Measurements from ENCODE around the gene ATXN7L2.
"Not testable (repeated sequence)": the region's sequence is repeated elsewhere in the genome, so short reads cannot be mapped to it uniquely, and the experiment has no call there.

ATXN7L2 gene, protein sequence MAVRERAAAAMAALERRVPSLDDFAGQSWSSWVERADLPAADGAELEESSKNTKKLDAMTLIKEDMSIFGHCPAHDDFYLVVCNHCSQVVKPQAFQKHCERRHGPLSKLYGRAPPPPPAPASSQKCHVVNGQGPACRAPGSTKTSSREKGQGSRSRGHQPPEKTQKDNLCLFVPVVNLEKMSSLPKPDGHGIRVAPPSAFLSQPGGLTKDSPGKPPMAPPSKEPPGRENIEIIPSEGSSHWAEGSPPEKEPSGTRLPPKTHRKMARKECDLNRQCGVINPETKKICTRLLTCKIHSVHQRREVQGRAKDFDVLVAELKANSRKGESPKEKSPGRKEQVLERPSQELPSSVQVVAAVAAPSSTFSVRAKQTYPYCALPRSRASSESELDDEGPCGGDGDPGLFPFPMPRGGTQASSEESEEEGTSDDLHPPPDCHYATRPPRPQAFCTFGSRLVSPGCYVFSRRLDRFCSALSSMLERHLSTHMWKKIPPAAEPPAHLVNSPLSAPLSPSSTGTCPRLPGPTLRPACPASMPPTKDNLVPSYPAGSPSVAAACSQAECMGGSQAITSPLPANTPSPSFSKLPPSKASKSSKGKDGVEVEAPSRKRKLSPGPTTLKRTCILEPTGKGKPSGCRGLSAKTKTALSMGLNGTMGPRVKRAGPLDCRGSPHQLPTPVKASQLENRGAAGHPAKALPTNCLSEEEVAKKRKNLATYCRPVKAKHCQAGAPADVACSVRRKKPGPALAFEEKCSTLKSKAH

GRCh38 chr1:109483672-109484518, at the start of gene ATXN7L2:
ATXN7L2 (plus strand) TSS chr1:109483905; CDS start chr1:109483954, 49 bp downstream.
- DNase-seq: peak; percentile 94

DNA sequence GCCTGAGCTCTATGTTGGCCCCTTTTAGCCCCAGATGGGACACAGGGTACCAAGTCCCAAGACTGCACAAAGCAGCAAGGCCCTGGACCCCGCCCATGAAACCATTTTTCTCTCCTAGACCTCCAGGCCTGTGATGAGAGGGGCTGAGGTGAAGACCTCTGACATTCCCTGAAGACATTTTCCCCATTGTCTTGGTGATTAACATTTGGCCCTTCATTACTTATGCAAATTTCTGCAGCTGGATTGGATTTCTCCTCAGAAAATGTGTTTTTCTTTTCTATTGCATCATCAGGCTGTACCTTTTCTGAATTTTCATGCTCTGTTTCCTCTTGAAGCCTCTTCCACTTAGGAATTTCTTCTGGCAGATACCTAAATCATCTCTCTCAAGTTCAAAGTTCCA, 49.2 kb upstream of the ATXN7L2 start:
- DNase-seq: no peak

GRCh38 chr1:109438798-109439297, 44.9 kb upstream of the ATXN7L2 start:
- no peak for DNase-seq

GRCh38 chr1:109441069-109441468, 42.6 kb upstream of the ATXN7L2 start:
- DNase-seq: no peak

DNA sequence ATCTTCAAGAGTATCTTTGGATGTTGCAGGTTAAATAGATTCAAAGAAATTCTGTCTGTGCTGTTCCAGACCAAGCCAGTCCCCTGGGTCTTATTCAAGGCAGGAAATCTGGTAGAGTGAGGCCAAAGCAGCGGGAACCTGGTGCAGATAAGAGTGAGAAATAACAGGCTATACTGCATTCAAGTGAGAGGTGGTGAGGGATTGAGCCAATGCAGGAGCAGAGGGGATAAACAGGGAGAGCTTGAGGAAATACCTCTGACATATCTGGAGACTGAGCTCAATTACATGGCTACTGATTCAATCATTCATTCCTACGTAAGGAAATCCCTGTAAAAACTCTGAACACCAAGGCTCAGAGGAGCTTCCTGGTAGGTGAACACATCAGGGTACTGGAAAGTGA, 40.2 kb upstream of the ATXN7L2 start:
- no peak for DNase-seq

DNA sequence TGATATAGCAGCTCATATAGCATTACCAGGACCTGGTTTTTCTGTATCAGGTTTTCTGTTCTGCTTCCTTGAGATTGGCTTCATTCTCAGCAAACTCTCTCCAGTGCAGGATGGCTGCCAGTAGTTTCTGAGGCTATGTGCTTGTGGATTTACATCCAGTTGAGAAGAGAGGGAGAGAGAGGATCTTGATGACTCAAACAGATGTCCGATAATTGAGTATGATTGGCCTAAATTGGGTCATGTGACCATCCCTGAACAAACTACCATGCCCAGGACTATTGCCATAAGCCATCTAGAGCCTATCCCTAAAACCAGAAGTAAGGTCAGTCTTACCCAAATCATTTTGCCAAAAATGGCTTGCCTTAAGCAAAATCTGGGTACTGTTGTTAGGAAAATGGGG, 39.4 kb upstream of the ATXN7L2 start:
- no peak for DNase-seq

GRCh38 chr1:109445949-109446695, 37.6 kb upstream of the ATXN7L2 start:
- not testable (repeated sequence) for DNase-seq

GRCh38 chr1:109447524-109447923, 36.2 kb upstream of the ATXN7L2 start:
- no peak for DNase-seq

DNA sequence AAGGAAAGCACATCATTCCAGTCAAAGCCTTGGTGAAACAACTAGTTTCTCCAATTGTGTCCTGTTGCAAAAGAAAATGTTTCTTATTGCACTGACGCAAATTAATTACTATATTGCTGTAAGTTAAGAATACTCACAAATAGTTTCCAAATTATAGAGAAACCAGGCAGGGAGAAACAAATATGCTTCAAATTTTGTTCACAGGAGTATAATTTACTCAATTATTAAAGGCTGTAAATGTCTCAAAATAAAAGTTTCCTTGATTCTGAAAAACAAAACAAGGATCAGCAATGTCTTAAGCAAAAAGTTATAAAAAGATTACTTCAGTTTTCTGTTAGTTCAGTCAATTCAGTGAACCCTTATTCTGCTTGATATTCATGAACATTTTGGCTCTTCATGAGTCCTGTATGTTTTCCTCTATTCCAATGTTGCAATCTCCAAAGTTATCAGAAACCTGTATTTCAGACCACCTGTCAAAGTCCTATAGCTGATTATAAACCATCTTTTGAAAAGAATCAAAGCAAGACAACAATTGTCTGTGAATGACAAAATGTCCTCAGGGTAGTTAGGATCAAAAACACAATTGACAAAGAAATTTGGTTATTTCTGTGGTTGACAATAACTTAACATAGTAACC, 29.1 kb upstream of the ATXN7L2 start:
- no peak for DNase-seq

DNA sequence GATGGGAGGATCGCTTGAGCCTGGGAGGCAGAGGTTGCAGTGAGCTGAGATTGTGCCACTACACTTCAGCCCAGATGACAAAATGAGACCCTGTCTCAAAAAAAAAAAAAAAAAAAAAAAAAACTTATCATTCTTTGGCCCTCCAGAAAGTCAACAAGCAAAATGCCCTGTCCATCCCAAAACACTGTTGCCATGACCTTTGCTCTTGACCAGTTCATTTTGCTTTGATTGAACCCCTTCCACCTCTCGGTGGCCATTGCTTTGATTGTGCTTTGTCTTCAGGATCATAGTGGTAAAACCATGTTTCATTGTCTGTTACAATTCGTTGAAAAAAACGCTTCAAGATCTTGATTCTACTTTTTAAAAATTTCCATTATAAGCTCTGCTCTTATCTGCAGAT, 25.9 kb upstream of the ATXN7L2 start:
- no peak for DNase-seq

- DNase-seq: no peak
Observed at GRCh38 chr1:109466125-109466451, 17.6 kb upstream of the ATXN7L2 start.

DNA sequence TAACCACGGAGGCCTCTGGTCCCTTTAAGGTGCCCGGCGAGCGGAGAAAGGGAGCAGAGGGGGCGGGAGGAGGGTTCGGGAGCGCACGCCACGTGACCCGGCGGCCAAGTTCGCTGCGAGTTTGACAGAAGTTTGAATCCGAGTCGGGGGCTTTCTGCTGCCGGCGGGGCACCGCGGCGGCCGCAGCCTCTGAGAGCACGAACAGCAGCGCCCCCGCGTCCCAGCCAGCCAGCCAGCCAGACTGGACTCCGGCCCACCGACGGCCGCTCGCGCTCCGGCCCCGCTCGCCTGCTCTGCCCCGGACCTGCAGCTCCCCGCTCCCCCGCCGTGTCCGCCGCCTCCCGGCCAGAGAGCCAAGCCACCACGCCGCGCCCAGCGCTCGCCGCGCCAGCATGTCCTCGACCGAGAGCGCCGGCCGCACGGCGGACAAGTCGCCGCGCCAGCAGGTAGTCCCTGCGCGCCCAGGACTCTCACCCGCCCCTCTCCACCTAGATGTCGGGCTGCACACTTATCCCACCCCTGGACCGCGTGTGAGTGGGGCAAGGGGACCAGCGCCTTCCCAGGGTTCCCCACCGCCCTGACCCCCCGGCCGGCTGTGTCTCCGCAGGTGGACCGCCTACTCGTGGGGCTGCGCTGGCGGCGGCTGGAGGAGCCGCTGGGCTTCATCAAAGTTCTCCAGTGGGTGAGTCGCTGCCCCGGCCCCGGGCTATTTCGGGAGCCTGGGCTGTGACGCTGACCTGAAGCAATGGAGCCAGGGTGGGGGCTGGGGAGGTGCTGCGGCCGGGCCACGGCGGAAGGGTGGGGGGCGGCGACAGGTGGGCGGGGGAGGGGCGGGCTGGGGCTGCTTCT, 17.0 kb upstream of the ATXN7L2 start, which contains the start of gene SYPL2:
SYPL2 (plus strand) TSS at position 95 of the 849 bp plus-strand sequence; CDS start at position 393, 298 bp downstream.
- no peak for DNase-seq

DNA sequence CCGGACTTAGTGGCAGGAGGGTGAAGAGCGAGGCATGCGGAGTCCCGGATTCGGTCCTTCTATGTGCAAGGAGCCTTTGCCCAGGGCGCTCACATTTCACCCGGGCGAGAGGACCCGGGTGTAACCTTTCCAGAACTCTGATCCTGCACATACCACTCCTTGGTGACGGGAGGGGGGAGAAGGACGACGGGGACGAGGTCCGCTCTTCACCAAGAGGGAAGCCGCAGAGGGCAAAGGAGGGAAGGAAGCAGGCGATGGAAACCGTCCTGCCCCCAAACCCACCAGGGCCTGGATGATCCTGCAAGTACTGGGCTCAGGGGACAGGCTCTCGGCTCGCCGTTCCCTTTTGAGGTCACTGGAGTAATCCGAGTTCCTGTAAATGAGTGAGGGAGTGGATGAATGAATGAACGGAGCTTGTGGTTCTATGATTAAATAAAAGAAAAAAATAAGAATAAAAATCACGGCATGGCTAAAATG, 16.4 kb upstream of the ATXN7L2 start:
- no peak for DNase-seq

DNA sequence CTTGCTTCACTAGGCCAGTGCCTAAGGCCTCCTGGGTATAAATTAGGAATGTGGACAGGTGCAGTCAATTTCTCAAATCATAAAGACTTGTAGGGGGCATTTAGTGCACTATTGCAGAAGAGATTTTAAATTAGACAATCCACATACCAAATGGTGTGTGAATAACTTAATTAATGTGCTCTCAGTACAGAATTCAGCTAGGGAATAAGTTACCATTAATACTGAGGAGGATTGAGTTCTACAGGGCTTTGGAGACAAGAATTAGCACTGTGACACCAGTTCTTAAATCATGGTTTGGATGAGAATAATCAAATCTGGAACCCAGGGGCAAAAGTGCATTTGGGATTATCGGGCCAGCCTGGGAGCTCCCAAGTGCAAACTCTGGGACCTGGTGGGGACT, 15.6 kb upstream of the ATXN7L2 start:
- no peak for DNase-seq

- no peak for DNase-seq
Observed at GRCh38 chr1:109468903-109469302, 14.8 kb upstream of the ATXN7L2 start.

GRCh38 chr1:109470245-109470644, 13.5 kb upstream of the ATXN7L2 start:
- no peak for DNase-seq

DNA sequence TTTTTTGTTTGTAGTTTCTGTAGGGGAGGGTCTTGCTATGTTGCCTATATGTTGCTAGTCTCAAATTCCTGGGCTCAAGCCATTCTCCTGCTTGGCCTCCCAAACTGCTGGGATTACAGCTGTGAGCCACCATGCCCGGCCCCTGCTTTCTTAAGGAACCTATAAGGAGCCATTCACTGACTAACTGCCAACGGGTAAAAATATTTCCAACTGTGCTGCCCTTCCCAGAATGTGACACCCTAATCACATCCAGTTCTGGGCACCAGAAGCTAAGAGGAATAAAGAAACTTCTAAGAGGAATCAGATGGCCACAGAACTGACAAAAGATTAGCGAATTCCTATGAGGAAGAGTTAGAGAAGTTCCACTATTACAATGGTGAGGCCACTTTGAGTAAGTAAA, 10.9 kb upstream of the ATXN7L2 start:
- DNase-seq: no peak

- not testable (repeated sequence) for DNase-seq
Observed at GRCh38 chr1:109473284-109474057, 10.2 kb upstream of the ATXN7L2 start.

- DNase-seq: no peak
Observed at GRCh38 chr1:109474697-109475096, 9.0 kb upstream of the ATXN7L2 start.

GRCh38 chr1:109475261-109475660, 8.4 kb upstream of the ATXN7L2 start:
- no peak for DNase-seq
